HepG2 (cell line): ENCODE results near the gene TECTA. TPM values are rescaled to one million over a fixed set of nuclear protein-coding genes. Genes with fewer than 3 reads are reported as not detected.

ENCODE experiments used
- ATAC-seq: fragments of 200-7000 bp; cut with Tn5 transposase; 3 replicates; pipeline ENCODE4 v1.9.1; 2020; ENCODE audit warnings: mild to moderate bottlenecking, moderate library complexity
- BruUV-seq: library from RNA; stranded (reverse); fragments of 400-500 nt; replicated peaks from 2 replicates; lab custom pipeline; 2021; lab: Mats Ljungman, UMichigan
- CTCF ChIA-PET: fragments of 300-600 bp; formaldehyde crosslinking; extraction: SDS; loops from one replicate; lab custom pipeline; 2021; ENCODE audit warnings: low total read pairs, inconsistent platforms, low intra/inter-chr PET ratio; lab: Yijun Ruan, JAX
- POLR2A ChIA-PET: fragments of 350-600 bp; sonication (Branson Sonifier 250); formaldehyde crosslinking; loops from one replicate; lab custom pipeline; 2020; ENCODE audit warnings: antibody characterized with exemption, inconsistent platforms; lab: Yijun Ruan, JAX
- DNase-seq: peaks from one replicate; pipeline ENCODE4 v3.0.0-alpha.2; 2015; ENCODE audit warnings: low spot score
- FAIRE-seq: peaks from 3 replicates; lab custom pipeline; 2011; peaks lifted over from hg19 to GRCh38; lab: Jason Lieb, UNC
- H2AFZ ChIP-seq: one replicate; pipeline ENCODE4 v1.6.1; 2011; ENCODE audit warnings: low read length, inconsistent platforms
- H3K27ac ChIP-seq: fragments of 300-600 bp; 3 replicates; pipeline ENCODE4 v1.8.0; 2011; ENCODE audit warnings: mixed run types, mild to moderate bottlenecking, mixed read lengths, low read length, inconsistent platforms; ENCODE audit not compliant: insufficient read depth; ENCODE audit errors: extremely low read length
- H3K27me3 ChIP-seq, 2 experiments: fragments of 200-600 bp in 1 of 2; 2 replicates in 1 of 2; 3 replicates in 1 of 2; pipeline versions ENCODE4 v1.6.0 to v1.8.0; 2011; ENCODE audit warnings: low read length in 2 of 2, mild to moderate bottlenecking in 2 of 2, moderate library complexity in 2 of 2, inconsistent platforms in 1 of 2; ENCODE audit not compliant: insufficient read depth in 2 of 2, control insufficient read depth in 1 of 2
- H3K36me3 ChIP-seq, 2 experiments: fragments of 200-600 bp in 1 of 2; replicated peaks in 1 of 2; 2 replicates in 1 of 2; 3 replicates in 1 of 2; pipeline versions ENCODE4 v1.5.1 to v1.8.0; 2011; ENCODE audit warnings: low read length in 2 of 2, inconsistent platforms in 1 of 2; ENCODE audit not compliant: insufficient read depth in 2 of 2, control insufficient read depth in 1 of 2
- H3K4me1 ChIP-seq: 2 replicates; pipeline ENCODE4 v1.5.1; 2012; ENCODE audit warnings: low read length, inconsistent platforms; ENCODE audit not compliant: insufficient read depth
- H3K4me2 ChIP-seq: 2 replicates; pipeline ENCODE4 v1.6.0; 2011; ENCODE audit warnings: low read depth, low read length, inconsistent platforms
- H3K4me3 ChIP-seq, 3 experiments: fragments of 200-600 bp in 1 of 3; sonication (generic), shearing (Covaris generic) in 1 of 3; replicated peaks in 1 of 3; 2 replicates each; pipeline ENCODE4 v1.5.1; 2011 to 2016; ENCODE audit warnings: low read length in 3 of 3, inconsistent platforms in 2 of 3, low read depth in 2 of 3, mild to moderate bottlenecking in 2 of 3, control low read depth in 1 of 3, mixed read lengths in 1 of 3; ENCODE audit not compliant: insufficient read depth in 1 of 3
- H3K79me2 ChIP-seq: one replicate; pipeline ENCODE4 v1.6.1; 2011; ENCODE audit warnings: low read length, inconsistent platforms; ENCODE audit not compliant: insufficient read depth
- H3K9ac ChIP-seq: 2 replicates; pipeline ENCODE4 v1.6.0; 2011; ENCODE audit warnings: mild to moderate bottlenecking, low read depth, low read length, inconsistent platforms; ENCODE audit not compliant: insufficient read depth
- H3K9me3 ChIP-seq: 2 replicates; pipeline ENCODE4 v1.5.1; 2012; ENCODE audit warnings: mild to moderate bottlenecking, low read length
- H4K20me1 ChIP-seq: 2 replicates; pipeline ENCODE4 v1.6.0; 2011; ENCODE audit warnings: inconsistent platforms, mild to moderate bottlenecking, low read length, moderate library complexity; ENCODE audit not compliant: insufficient read depth
- ATF7 ChIP-seq, 2 experiments: fragments of 450-650 bp in 1 of 2; sonication (generic) in 1 of 2; formaldehyde crosslinking in 1 of 2; IDR thresholded peaks; 2 replicates each; pipeline versions ENCODE4 v1.4.0 to v1.6.1; 2016 to 2020; ENCODE audit warnings: antibody characterized with exemption in 1 of 2, mild to moderate bottlenecking in 1 of 2, missing genetic modification reagents in 1 of 2
- CEBPB ChIP-seq: IDR thresholded peaks from 2 replicates; pipeline ENCODE4 v1.6.1; 2011; ENCODE audit warnings: low read depth, low read length, improper control_type of control experiment, borderline replicate concordance
- HDAC6 ChIP-seq: fragments of 200-600 bp; sonication (generic); IDR thresholded peaks from 2 replicates; pipeline ENCODE4 v1.7.0; 2017; ENCODE audit warnings: mild to moderate bottlenecking, antibody characterized with exemption, low read length, low read depth
- HMG20B ChIP-seq: conservative IDR thresholded peaks from 2 replicates; pipeline ENCODE4 v1.6.1; 2016; ENCODE audit warnings: missing genetic modification reagents, missing compliant biosample characterization
- HMGA1 ChIP-seq: sonication (generic); formaldehyde crosslinking; conservative IDR thresholded peaks from 2 replicates; pipeline ENCODE4 v1.4.0; 2020; ENCODE audit warnings: missing genetic modification reagents
- HNF4A ChIP-seq: sonication (generic); formaldehyde crosslinking; IDR thresholded peaks from 2 replicates; pipeline ENCODE4 v1.4.0; 2020; ENCODE audit warnings: missing genetic modification reagents
- ONECUT2 ChIP-seq: sonication (generic); formaldehyde crosslinking; IDR thresholded peaks from 2 replicates; pipeline ENCODE4 v1.4.0; 2020; ENCODE audit warnings: missing genetic modification reagents
- PCBP1 ChIP-seq: fragments of 200-400 bp; formaldehyde crosslinking; IDR thresholded peaks from 2 replicates; pipeline ENCODE4 v1.6.1; 2017; ENCODE audit warnings: mild to moderate bottlenecking, low read depth, low read length, borderline replicate concordance
- PHB2 ChIP-seq: fragments of 450-650 bp; IDR thresholded peaks from 2 replicates; pipeline ENCODE4 v1.6.1; 2018; ENCODE audit not compliant: partially characterized antibody
- TEAD3 ChIP-seq: optimal IDR thresholded peaks from 2 replicates; pipeline ENCODE3; 2016; ENCODE audit warnings: borderline replicate concordance
- TRIM24 ChIP-seq: sonication (generic); formaldehyde crosslinking; IDR thresholded peaks from 2 replicates; pipeline ENCODE4 v1.8.0; 2022; ENCODE audit warnings: mild to moderate bottlenecking, missing genetic modification reagents
- TSC22D2 ChIP-seq: sonication (generic); formaldehyde crosslinking; IDR thresholded peaks from 2 replicates; pipeline ENCODE4 v1.5.1; 2020; ENCODE audit warnings: missing genetic modification reagents, mild to moderate bottlenecking, borderline replicate concordance
- ZBTB3 ChIP-seq: sonication (generic); formaldehyde crosslinking; IDR thresholded peaks from 2 replicates; pipeline ENCODE4 v1.4.0; 2020; ENCODE audit warnings: low read depth, mild to moderate bottlenecking, moderate library complexity, missing genetic modification reagents, borderline replicate concordance
- ZNF562 ChIP-seq: sonication (generic); formaldehyde crosslinking; IDR thresholded peaks from 2 replicates; pipeline ENCODE4 v1.8.0; 2022; ENCODE audit warnings: missing genetic modification reagents, borderline replicate concordance
- ZNF569 ChIP-seq: sonication (generic); formaldehyde crosslinking; IDR thresholded peaks from 2 replicates; pipeline ENCODE4 v1.5.0; 2020; ENCODE audit warnings: mild to moderate bottlenecking, missing genetic modification reagents, moderate library complexity, borderline replicate concordance
- ZNF576 ChIP-seq: sonication (generic); formaldehyde crosslinking; IDR thresholded peaks from 2 replicates; pipeline ENCODE4 v1.4.0; 2020; ENCODE audit warnings: mild to moderate bottlenecking, missing genetic modification reagents
- ZNF781 ChIP-seq: sonication (generic); formaldehyde crosslinking; IDR thresholded peaks from 2 replicates; pipeline ENCODE4 v1.5.1; 2020; ENCODE audit warnings: borderline replicate concordance, mild to moderate bottlenecking, missing genetic modification reagents; ENCODE audit errors: not compliant biosample characterization
- ZNF792 ChIP-seq: IDR thresholded peaks from 2 replicates; pipeline ENCODE4 v1.6.1; 2016
- WGBS: methylation state at CpG from one replicate; pipeline ENCODE4 v1.1.6; 2017; ENCODE audit warnings: low lambda C conversion rate; 5-methylcytosine and 5-hydroxymethylcytosine counted together
- in situ Hi-C: cut with HindIII; loops from 2 replicates; pipeline ENCODE4 v1.10.0; 2017; ENCODE audit warnings: low pct_unique_long_range_greater_than_20kb; ENCODE audit not compliant: extremely low pct_ligation_motif_present
- intact Hi-C: fragments of 100-400 bp; cut with micrococcal nuclease; formaldehyde crosslinking; loops from one replicate; pipeline ENCODE4 v1.10.0; 2022; ENCODE audit not compliant: unreplicated experiment
- polyA plus RNA-seq, 8 experiments: library from polyadenylated mRNA; depleted of rRNA in 3 of 8; stranded (reverse) in 7 of 8; unstranded in 1 of 8; fragments of >200 nt; fragmentation: Illumina TruSeq in 4 of 8; extraction: Trizol in 4 of 8; gene quantifications; 2 replicates each; pipeline versions ENCODE4 v1.2.1 to v1.2.3, GENCODE V29; 2011 to 2016; ENCODE audit warnings: low read depth in 4 of 8, missing spikeins in 1 of 8, mixed read lengths in 1 of 8; ENCODE audit not compliant: insufficient read depth in 1 of 8
- total RNA-seq, 5 experiments: library from RNA; depleted of rRNA; stranded (reverse); fragments of >200 nt; fragmentation: Illumina TruSeq; extraction: Trizol; gene quantifications; 2 replicates each; pipeline ENCODE4 v1.2.3, GENCODE V29; 2016; ENCODE audit warnings: low read depth in 1 of 5
- TF ChIP-seq, protein P1 (sequence below): sonication (generic); formaldehyde crosslinking; IDR thresholded peaks from 2 replicates; pipeline ENCODE4 v1.5.0; 2020; ENCODE audit warnings: mild to moderate bottlenecking, low read depth, missing genetic modification reagents, borderline replicate concordance
- TF ChIP-seq, protein P2 (sequence below): sonication (generic); formaldehyde crosslinking; IDR thresholded peaks from 2 replicates; pipeline ENCODE4 v1.8.0; 2022; ENCODE audit warnings: mild to moderate bottlenecking, missing genetic modification reagents, moderate library complexity

The TECTA gene
- total and polyA plus RNA-seq, 2 of the 13 experiments (the other 11 are each of a cell fraction or from before 2014, with no cell fraction given) = 0.04 to 0.17 TPM

DNA sequence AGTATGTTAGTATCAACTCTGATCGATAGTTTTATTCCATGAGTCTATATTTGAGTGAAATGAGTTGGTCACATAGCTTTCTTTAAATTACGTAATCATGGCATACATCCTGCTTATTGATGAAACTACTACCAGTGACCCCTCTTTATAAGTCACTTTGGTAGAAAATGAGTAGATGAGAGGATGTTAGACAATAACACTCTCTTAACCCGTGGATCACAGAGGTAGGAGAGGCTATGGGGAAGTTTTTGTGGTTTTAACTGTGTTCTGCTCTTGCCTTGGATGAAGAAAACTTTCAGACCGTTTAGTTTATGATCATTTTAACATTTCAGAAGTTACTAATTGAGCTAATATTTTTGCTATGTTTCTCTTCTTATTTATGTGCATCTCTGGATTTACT is 43.1 kb upstream of the TECTA start:
- Histone ChIP-seq H3K4me1 (no peaks in the 10 kb centered on the region), H4K20me1 (no peaks in the 10 kb centered on the region), H3K9ac (no peak overlapping the region), H3K79me2 (no peaks in the 10 kb centered on the region), H3K36me3 (peaks cover 4 to 27% of the 10 kb centered on the region in 2 experiments), H3K4me2 (no peak overlapping the region), H3K9me3 (no peaks in the 10 kb centered on the region), H2AFZ (no peak overlapping the region), H3K27ac (no peak overlapping the region), H3K4me3 (no peak overlapping the region), H3K27me3 (no peaks in the 10 kb centered on the region)
- TF ChIP-seq CEBPB = peak; percentile 46; the same call in 1 of the 2 replicates
- TF ChIP-seq TRIM24 (CRISPR knock-in tag) = no peak
- TF ChIP-seq TSC22D2 (CRISPR knock-in tag) = no peak
- no peak for TF ChIP-seq ZNF576 (CRISPR knock-in tag)
- FAIRE-seq (no peak), ATAC-seq (no peak), DNase-seq (no peak)
- in situ Hi-C loops = no loop called here
- intact Hi-C loops = no loop called here
- ChIA-PET POLR2A (no interaction called here), CTCF (no interaction called here)
- no TSS peak for BruUV-seq
- WGBS = 89% methylated on average over 4 of the region's 4 CpGs

- Histone ChIP-seq H3K27ac (no peak overlapping the region), H3K9me3 (no peaks in the 10 kb centered on the region), H3K9ac (no peak overlapping the region), H3K4me2 (no peak overlapping the region), H3K27me3 (no peaks in the 10 kb centered on the region), H4K20me1 (no peaks in the 10 kb centered on the region), H2AFZ (no peak overlapping the region), H3K4me1 (no peaks in the 10 kb centered on the region), H3K4me3 (no peak overlapping the region), H3K36me3 (peaks cover 2 to 18% of the 10 kb centered on the region in 2 experiments), H3K79me2 (no peaks in the 10 kb centered on the region)
- intact Hi-C loops = no loop called here
- POLR2A ChIA-PET = no interaction called here
- no peak for DNase-seq
- ATAC-seq = no peak
- CTCF ChIA-PET = no interaction called here
- FAIRE-seq = no peak
- in situ Hi-C loops = no loop called here
- 95% methylated on average over 3 of the region's 3 CpGs for WGBS
- no TSS peak for BruUV-seq
- TF ChIP-seq PCBP1 = no peak
- TF ChIP-seq ZNF781 (CRISPR knock-in tag) = no peak
- no peak for TF ChIP-seq TEAD3 (CRISPR knock-in tag)
- no peak for TF ChIP-seq PHB2
- no peak for TF ChIP-seq ZBTB3 (CRISPR knock-in tag)
- TF ChIP-seq, protein P1, sequence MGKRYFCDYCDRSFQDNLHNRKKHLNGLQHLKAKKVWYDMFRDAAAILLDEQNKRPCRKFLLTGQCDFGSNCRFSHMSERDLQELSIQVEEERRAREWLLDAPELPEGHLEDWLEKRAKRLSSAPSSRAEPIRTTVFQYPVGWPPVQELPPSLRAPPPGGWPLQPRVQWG = no peak
- no peak for TF ChIP-seq HMG20B (CRISPR knock-in tag)
- no peak for TF ChIP-seq HNF4A
- no peak for TF ChIP-seq HMGA1 (CRISPR knock-in tag)
- TF ChIP-seq ATF7 (IDR thresholded peaks at IDR 0.05) = no peak
- no peak for TF ChIP-seq ATF7 (CRISPR knock-in tag; IDR thresholded peaks at IDR 0.05)
- no peak for TF ChIP-seq ZNF562
- TF ChIP-seq, protein P2, sequence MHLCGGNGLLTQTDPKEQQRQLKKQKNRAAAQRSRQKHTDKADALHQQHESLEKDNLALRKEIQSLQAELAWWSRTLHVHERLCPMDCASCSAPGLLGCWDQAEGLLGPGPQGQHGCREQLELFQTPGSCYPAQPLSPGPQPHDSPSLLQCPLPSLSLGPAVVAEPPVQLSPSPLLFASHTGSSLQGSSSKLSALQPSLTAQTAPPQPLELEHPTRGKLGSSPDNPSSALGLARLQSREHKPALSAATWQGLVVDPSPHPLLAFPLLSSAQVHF (CRISPR knock-in tag) = no peak
- TF ChIP-seq ZNF569 (CRISPR knock-in tag) = no peak
- TF ChIP-seq ONECUT2 (CRISPR knock-in tag) = no peak
- TF ChIP-seq ZNF792 = no peak
- TF ChIP-seq HDAC6 = no peak
Measured at GRCh38 chr11:121058941-121059340, 42.1 kb upstream of the TECTA start.
